Left kidney (tissue), 8 donors: ENCODE measurements around the gene BHMT2. TPM values are rescaled to one million over a fixed set of nuclear protein-coding genes. Genes with fewer than 3 reads are reported as not detected.

Source experiments
- DNase-seq: peaks from one replicate; pipeline ENCODE4 v3.0.0-alpha.2; 2013
- long read RNA-seq, 8 donors: transcript quantifications; one replicate each; lab custom pipeline, GENCODE V29; 2026
- polyA plus RNA-seq: library from polyadenylated mRNA; unstranded; fragments of 120-200 nt; gene quantifications from one replicate; pipeline ENCODE4 v1.2.1, GENCODE V29; 2013; ENCODE audit not compliant: insufficient read length

Gene BHMT2
- polyA plus RNA-seq = 49.9 TPM
- long read RNA-seq, donor 1, transcript BHMT2-201 (8 exons, 2,050 nt) = major isoform, 9 of 12 reads
- long read RNA-seq, donor 1, partial matches to known transcripts = 0 of 12 reads
- long read RNA-seq, donor 1, other reads (novel, unspliced or antisense) = 0 of 12 reads
- long read RNA-seq, donor 2, transcript BHMT2-201 (8 exons, 2,050 nt) = major isoform, 9 of 14 reads
- long read RNA-seq, donor 2, partial matches to known transcripts = 0 of 14 reads
- long read RNA-seq, donor 2, other reads (novel, unspliced or antisense) = 0 of 14 reads
- long read RNA-seq, donor 3, transcript BHMT2-201 (8 exons, 2,050 nt) = major isoform, 13 of 22 reads
- long read RNA-seq, donor 3, partial matches to known transcripts = 6 of 22 reads
- long read RNA-seq, donor 3, other reads (novel, unspliced or antisense) = 0 of 22 reads
- long read RNA-seq, donor 4 = 0 reads
- long read RNA-seq, donor 5, transcript BHMT2-201 (8 exons, 2,050 nt) = major isoform, 15 of 28 reads
- long read RNA-seq, donor 5, partial matches to known transcripts = 9 of 28 reads
- long read RNA-seq, donor 5, other reads (novel, unspliced or antisense) = 0 of 28 reads
- long read RNA-seq, donor 6, partial matches to known transcripts = 10 of 15 reads
- long read RNA-seq, donor 6, other reads (novel, unspliced or antisense) = 0 of 15 reads
- long read RNA-seq, donor 7, transcript BHMT2-201 (8 exons, 2,050 nt) = major isoform, 13 of 20 reads
- long read RNA-seq, donor 7, partial matches to known transcripts = 5 of 20 reads
- long read RNA-seq, donor 7, other reads (novel, unspliced or antisense) = 0 of 20 reads
- long read RNA-seq, donor 8, partial matches to known transcripts = 0 of 5 reads
- long read RNA-seq, donor 8, other reads (novel, unspliced or antisense) = 0 of 5 reads

GRCh38 chr5:79069488-79070349, at the start of gene BHMT2, which contains the start of gene DMGDH:
Gene BHMT2 (plus strand): TSS chr5:79069767. CDS start chr5:79069783, 16 bp downstream.
Gene DMGDH (minus strand): TSS chr5:79069674. CDS start chr5:79069620, 54 bp downstream.
- peak; percentile 32 for DNase-seq

- DNase-seq = peak; percentile 62
These were observed 48.6 kb upstream of the BHMT2 start for GRCh38 chr5:79020861-79021561.

GRCh38 chr5:79021753-79022152, 47.8 kb upstream of the BHMT2 start:
- no peak for DNase-seq

- DNase-seq = no peak
These were observed 46.8 kb upstream of the BHMT2 start for GRCh38 chr5:79022771-79023170.

GRCh38 chr5:79023348-79023747, 46.2 kb upstream of the BHMT2 start:
- DNase-seq = no peak

GRCh38 chr5:79023947-79024346, 45.6 kb upstream of the BHMT2 start:
- no peak for DNase-seq

- DNase-seq = peak; percentile 73
These were observed 44.5 kb upstream of the BHMT2 start for GRCh38 chr5:79025054-79025472.

GRCh38 chr5:79030663-79031484, 38.7 kb upstream of the BHMT2 start:
- peak; percentile 58 for DNase-seq

- DNase-seq = no peak
These were observed 38.1 kb upstream of the BHMT2 start for GRCh38 chr5:79031485-79031867.

- DNase-seq = no peak
These were observed 37.4 kb upstream of the BHMT2 start for GRCh38 chr5:79032031-79032695.

GRCh38 chr5:79032782-79033181, 36.8 kb upstream of the BHMT2 start:
- no peak for DNase-seq

- no peak for DNase-seq
These were observed 34.3 kb upstream of the BHMT2 start for GRCh38 chr5:79035237-79035636.

GRCh38 chr5:79036769-79037168, 32.8 kb upstream of the BHMT2 start:
- DNase-seq = no peak

- no peak for DNase-seq
These were observed 27.4 kb upstream of the BHMT2 start for GRCh38 chr5:79042188-79042587.

- DNase-seq = no peak
These were observed 22.4 kb upstream of the BHMT2 start for GRCh38 chr5:79047199-79047598.

- no peak for DNase-seq
These were observed 21.1 kb upstream of the BHMT2 start for GRCh38 chr5:79048437-79048836.

- DNase-seq = no peak
These were observed 19.1 kb upstream of the BHMT2 start for GRCh38 chr5:79050498-79050897.

GRCh38 chr5:79053321-79053720, 16.2 kb upstream of the BHMT2 start:
- DNase-seq = no peak

GRCh38 chr5:79055017-79055416, 14.6 kb upstream of the BHMT2 start:
- no peak for DNase-seq

GRCh38 chr5:79056847-79057246, 12.7 kb upstream of the BHMT2 start:
- no peak for DNase-seq
